ENCODE measurements around the gene PCGF2.

The PCGF2 gene

DNA sequence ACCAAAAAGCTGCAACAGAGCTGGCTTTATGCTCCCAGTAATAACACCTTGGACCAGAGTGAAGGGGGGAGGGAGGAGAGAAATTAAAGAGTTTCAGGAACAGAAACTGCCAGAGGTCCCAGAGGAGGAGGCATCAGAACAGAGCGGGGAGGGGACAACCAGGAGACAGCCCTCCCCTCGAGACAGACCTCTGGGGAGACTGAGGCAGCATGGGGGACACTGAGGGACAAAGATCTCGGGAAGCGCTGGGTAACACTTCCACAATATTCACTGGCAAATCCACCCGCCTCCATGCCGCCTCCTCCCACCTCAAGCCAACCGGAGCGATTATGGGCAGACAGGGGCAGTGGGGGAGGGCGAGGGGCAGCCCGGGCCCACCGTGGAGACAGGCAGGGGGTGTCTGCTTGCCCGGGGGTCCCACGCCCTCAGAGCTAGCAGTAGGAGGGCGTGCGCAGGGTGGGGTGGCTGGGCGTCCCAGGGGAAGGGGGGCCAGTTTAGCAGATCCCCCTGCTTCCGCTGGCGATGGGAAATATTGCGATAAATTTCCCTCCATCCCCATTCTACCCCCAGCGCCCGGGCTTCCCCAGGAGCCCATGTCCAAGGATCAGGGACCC is 1.2 kb downstream of the PCGF2 start:
- Histone ChIP-seq H3K4me3 (peak overlapping the region; percentile 80), H3K27ac (peak overlapping the region; percentile 54), H3K4me2 (peak overlapping the region; percentile 93), H3K36me3 (no peaks in the 10 kb centered on the region), H3K4me1 (peaks cover 84% of the 10 kb centered on the region), H3K9ac (peak overlapping the region; percentile 78), H4K20me1 (peaks cover 37% of the 10 kb centered on the region), H3K27me3 (peaks cover 44% of the 10 kb centered on the region), H3K9me3 (no peaks in the 10 kb centered on the region)
- TF ChIP-seq Cebpa-rat (IDR thresholded peaks at IDR 0.05) = no peak

DNA sequence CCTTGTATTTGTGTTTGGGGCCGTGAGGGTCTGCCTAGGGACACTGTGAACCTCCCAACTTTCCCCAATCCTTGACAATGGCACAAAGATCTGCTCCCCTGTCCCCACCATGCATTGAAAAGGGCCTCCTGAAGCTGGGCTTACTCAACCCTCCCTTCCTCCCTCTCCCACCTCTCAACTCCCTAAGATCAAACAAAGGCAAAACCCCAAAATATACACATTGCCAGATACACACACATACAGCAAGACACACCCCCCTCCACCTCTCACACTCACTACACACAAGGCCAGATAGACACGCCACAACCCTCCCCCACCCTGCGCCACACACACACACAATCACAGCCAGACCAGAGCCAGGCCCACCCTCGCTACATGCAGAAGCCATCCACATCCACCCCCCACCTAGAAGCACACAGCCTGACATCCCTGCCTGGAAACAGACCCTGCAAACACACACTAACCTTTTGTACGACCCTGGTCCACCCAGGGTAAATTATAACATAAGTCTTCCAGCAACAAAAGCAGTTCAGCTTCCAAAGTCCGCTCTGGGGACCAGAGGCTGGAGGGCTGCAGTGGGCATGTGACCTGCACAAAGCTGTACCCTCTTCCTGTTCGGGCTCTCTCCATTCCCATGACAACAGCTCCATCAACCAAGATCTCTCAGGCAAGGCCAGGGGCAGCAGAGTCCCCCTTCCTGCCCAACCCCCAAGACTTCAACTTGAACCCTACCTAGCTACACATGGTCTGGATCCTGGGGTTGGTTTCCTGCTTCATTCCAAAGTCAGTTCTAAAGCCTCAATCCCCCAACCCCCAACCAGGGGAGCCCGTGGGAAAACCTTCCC is 1.9 kb downstream of the PCGF2 start:
- peak overlapping the region; percentile 54 for H3K27ac ChIP-seq
- peak overlapping the region; percentile 93 for H3K4me2 ChIP-seq
- H3K9ac ChIP-seq = peak overlapping the region; percentile 78
- H3K27me3 ChIP-seq = peaks cover 37% of the 10 kb centered on the region
- peak overlapping the region; percentile 80 for H3K4me3 ChIP-seq
- peaks cover 88% of the 10 kb centered on the region for H3K4me1 ChIP-seq
- H3K36me3 ChIP-seq = no peaks in the 10 kb centered on the region
- H4K20me1 ChIP-seq = peaks cover 43% of the 10 kb centered on the region
- TF ChIP-seq Cebpa-rat (IDR thresholded peaks at IDR 0.05) = no peak
- no peaks in the 10 kb centered on the region for H3K9me3 ChIP-seq

DNA sequence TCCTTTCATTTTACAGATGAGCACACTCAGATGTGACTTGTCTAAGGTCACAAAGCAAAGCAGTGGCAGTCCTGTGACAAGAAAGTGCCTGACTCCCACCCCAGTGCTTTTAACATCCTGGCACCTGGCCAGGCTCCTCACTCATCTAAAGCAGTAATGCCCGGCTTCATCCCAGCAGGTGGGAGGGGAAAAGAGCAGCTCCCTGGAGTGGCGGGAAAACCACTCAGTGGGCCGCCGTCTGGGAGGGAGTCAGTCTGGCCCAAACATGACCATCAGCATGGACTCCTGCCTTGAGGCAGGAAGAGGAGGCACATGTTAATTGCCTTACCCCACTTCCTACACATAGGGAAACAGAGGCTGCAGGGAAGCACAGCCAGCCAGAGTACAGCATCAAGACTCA is 2.6 kb downstream of the PCGF2 start:
- Histone ChIP-seq H3K9me3 (no peaks in the 10 kb centered on the region), H3K4me2 (peak overlapping the region; percentile 93), H3K36me3 (no peaks in the 10 kb centered on the region), H4K20me1 (peaks cover 36% of the 10 kb centered on the region), H3K9ac (peak overlapping the region; percentile 78), H3K4me3 (peak overlapping the region; percentile 80), H3K4me1 (peaks cover 88% of the 10 kb centered on the region), H3K27me3 (peaks cover 30% of the 10 kb centered on the region), H3K27ac (peak overlapping the region; percentile 54)
- no peak for TF ChIP-seq Cebpa-rat (IDR thresholded peaks at IDR 0.05)

DNA sequence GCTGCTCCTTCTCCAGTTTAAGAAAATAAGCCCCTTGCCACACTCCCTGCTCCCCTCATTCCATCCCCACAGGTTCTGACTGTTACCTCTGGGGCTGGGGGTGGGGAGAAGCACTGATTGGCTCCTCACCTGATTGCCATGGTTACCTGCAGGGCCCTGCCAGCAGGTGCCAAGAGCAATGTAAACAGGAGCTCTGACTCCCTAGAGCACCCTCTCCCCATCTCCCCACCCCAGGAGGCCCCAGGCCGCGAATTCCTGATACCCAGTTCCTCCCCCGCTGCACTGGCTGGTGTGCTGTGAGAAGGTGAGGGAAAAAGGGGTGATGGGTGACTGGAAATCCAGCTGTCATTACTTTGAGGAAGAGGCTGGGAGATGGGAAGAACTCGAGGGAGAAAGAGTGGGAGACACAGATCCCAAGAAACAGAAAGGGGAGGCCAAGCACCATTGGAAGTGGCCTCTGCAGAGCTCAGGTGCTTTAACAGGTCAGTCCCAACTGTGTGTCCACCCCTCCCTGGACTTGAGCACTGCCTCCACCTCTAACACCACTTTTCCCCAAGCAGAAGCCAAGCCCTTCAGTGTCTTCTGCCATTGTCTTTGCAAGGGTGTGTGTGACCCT is 4.5 kb downstream of the PCGF2 start:
- no peak overlapping the region for H3K4me3 ChIP-seq
- peaks cover 17% of the 10 kb centered on the region for H4K20me1 ChIP-seq
- no peaks in the 10 kb centered on the region for H3K9me3 ChIP-seq
- H3K4me1 ChIP-seq = peaks cover 80% of the 10 kb centered on the region
- H3K9ac ChIP-seq = no peak overlapping the region
- no peak for TF ChIP-seq Cebpa-rat (IDR thresholded peaks at IDR 0.05)
- peak overlapping the region; percentile 75 for H3K4me2 ChIP-seq
- no peak overlapping the region for H3K27ac ChIP-seq
- peaks cover 11% of the 10 kb centered on the region for H3K27me3 ChIP-seq
- peaks cover 13% of the 10 kb centered on the region; the same call in 1 of the 2 replicates for H3K36me3 ChIP-seq

DNA sequence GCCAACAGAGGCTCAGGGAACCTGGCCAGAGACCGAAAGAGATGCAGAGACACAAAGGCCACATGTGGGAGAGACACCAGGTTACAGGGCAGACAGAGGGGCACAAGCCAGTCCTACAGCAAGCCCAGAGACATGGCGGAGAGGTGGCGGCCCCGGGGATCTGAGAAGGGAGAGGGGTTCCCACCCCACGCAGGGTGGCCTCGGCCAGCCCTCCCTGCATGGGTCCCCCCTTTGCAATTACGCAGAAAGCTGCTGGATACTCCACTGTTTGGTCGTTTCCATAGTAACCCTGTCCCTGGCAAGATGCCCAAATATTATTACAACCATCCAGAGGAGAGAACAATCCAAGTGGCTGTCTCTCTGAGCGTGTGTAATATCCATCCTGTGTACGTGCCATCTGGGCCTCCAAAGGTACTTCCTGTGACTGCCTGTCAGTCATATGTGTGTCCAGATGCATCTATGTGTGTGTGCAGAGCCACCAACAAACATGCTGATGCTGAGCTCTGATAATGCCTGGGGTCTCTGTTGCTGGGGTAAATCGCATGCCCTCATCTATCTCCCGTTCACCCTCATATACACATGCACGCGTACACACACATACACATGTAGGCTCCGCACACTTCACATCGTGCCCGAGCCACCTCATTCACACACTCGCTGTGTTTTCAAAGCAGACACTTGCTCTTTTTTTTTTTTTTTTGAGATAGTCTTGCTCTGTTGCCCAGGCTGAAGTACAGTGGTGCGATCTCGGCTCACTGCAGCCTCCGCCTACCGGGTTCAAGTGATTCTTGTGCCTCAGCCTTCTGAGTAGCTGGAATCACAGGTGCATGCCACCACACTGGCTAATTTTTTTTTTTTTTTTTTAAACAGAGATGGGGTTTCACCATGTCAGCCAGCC is 5.5 kb downstream of the PCGF2 start:
- H3K27ac ChIP-seq = no peak overlapping the region

DNA sequence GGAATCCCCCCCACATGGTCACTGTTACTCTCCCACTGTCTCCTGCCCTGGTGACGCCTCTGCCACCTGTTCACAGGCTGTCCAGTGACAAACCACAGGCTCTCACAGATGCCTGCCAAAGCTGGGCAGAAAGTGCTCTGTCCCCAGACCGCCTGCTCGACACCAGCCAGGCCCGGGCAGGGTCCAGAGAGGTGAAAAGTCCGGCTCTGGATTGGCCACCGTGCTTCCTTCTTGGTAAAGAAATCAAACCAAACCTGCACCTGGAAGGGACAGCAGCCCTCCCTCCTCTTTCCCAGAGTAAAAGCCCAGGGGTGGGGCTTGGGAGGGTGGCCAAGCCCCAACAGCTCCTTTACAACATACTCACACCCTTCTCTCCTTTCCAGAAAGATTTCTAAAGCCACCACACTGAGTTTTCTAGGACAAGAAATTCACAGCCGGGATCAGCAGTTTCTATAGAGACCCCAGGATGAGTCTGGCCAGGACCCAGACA is 6.2 kb downstream of the PCGF2 start:
- TF ChIP-seq Cebpa-rat (IDR thresholded peaks at IDR 0.05) = no peak
- Histone ChIP-seq H3K4me3 (no peak overlapping the region), H3K4me1 (peaks cover 88% of the 10 kb centered on the region), H3K36me3 (peaks cover 19% of the 10 kb centered on the region; the same call in 1 of the 2 replicates), H3K4me2 (peak overlapping the region; percentile 75), H4K20me1 (peaks cover 14% of the 10 kb centered on the region; the same call in 1 of the 2 replicates), H3K9me3 (no peaks in the 10 kb centered on the region), H3K9ac (no peak overlapping the region), H3K27ac (peak overlapping the region; percentile 28), H3K27me3 (no peaks in the 10 kb centered on the region)

More for the DNA sequence above, 5.5 kb downstream of the PCGF2 start:
- Histone ChIP-seq H3K4me2 (peak overlapping the region; percentile 75), H3K9ac (no peak overlapping the region), H3K27me3 (peaks cover 2% of the 10 kb centered on the region), H4K20me1 (peaks cover 14% of the 10 kb centered on the region; the same call in 1 of the 2 replicates), H3K4me1 (peaks cover 86% of the 10 kb centered on the region), H3K4me3 (no peak overlapping the region), H3K36me3 (peaks cover 19% of the 10 kb centered on the region; the same call in 1 of the 2 replicates), H3K9me3 (no peaks in the 10 kb centered on the region)
- no peak for TF ChIP-seq Cebpa-rat (IDR thresholded peaks at IDR 0.05)

DNA sequence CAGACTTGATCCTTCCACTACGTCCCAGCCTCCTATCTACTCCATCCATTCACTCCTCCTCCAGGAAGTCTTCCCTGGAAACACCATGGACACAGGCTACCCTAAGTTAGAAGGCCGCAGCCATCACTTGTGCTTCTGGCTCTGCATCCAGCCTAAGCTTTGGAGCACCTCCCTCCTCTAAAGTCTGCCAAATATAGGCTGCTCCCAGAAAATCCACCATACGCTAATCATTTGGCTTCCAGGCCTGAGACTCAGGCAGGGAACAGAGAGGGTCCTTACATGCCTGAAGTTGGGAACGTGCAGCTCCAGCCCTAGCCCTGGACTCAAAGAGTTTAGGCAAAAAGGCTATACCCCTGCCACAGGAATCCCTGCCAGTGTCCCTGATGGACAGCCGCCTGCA is 6.7 kb downstream of the PCGF2 start:
- Histone ChIP-seq H3K9ac (no peak overlapping the region), H3K9me3 (no peaks in the 10 kb centered on the region), H3K27ac (peak overlapping the region; percentile 28; the same call in 1 of the 2 replicates), H3K36me3 (peaks cover 19% of the 10 kb centered on the region; the same call in 1 of the 2 replicates), H3K4me2 (peak overlapping the region; percentile 75), H3K27me3 (no peaks in the 10 kb centered on the region), H3K4me3 (no peak overlapping the region), H3K4me1 (peaks cover 83% of the 10 kb centered on the region), H4K20me1 (peaks cover 14% of the 10 kb centered on the region; the same call in 1 of the 2 replicates)
- TF ChIP-seq Cebpa-rat (IDR thresholded peaks at IDR 0.05) = no peak

DNA sequence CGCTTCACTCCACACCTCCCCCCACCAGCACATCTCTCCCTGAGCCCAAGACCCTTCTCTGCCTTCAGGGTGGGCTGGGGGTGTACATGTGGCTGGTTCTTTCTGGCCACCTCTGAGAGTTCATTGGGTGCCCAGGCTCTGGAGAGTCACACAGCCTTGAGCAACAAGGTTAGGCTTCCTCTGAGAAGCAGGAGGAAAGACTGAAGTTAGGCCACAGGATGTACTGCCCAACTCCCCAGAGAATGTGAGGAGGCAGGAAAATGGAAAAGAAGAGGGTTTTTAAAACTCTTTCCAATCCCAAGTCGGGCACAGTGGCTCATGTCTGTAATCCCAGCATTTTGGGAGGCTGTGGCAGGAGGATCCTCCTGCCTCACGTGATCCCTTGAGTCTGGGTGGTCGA is 7.3 kb downstream of the PCGF2 start:
- TF ChIP-seq Cebpa-rat (IDR thresholded peaks at IDR 0.05) = no peak
- peak overlapping the region; percentile 75 for H3K4me2 ChIP-seq
- H3K4me3 ChIP-seq = no peak overlapping the region
- peak overlapping the region; percentile 61; the same call in 1 of the 2 replicates for H3K27ac ChIP-seq
- peak overlapping the region; percentile 7; the same call in 1 of the 2 replicates for H3K9ac ChIP-seq
- no peaks in the 10 kb centered on the region for H3K27me3 ChIP-seq
- peaks cover 82% of the 10 kb centered on the region for H3K4me1 ChIP-seq
- peaks cover 19% of the 10 kb centered on the region for H4K20me1 ChIP-seq
- H3K9me3 ChIP-seq = no peaks in the 10 kb centered on the region
- peaks cover 23% of the 10 kb centered on the region for H3K36me3 ChIP-seq

DNA sequence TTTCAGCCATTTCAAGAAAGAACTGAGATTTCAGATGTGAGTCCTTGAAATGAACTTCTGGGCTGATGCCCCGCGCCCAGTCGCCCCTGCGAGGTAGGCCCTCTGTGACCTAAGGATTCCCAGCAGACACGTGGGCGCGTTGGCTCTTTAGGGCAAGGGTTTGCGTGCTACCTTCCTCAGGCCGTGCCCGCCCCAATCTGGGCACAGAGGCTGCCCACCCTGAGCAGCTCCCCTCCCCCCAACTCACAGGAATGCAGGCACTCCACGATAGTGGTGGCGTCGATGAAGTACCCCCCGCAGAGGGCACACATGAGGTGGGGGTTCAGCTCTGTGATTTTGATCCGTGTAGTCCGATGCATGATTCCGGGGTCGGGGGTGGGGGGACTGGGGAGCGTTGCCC is 8.1 kb downstream of the PCGF2 start:
- H4K20me1 ChIP-seq = peaks cover 27% of the 10 kb centered on the region
- peaks cover 28% of the 10 kb centered on the region for H3K36me3 ChIP-seq

More for the DNA sequence above, 8.1 kb downstream of the PCGF2 start:
- Histone ChIP-seq H3K9ac (no peak overlapping the region), H3K27ac (no peak overlapping the region), H3K27me3 (no peaks in the 10 kb centered on the region), H3K4me3 (no peak overlapping the region), H3K9me3 (no peaks in the 10 kb centered on the region), H3K4me2 (peak overlapping the region; percentile 75; the same call in 1 of the 2 replicates), H3K4me1 (peaks cover 82% of the 10 kb centered on the region)
- TF ChIP-seq Cebpa-rat (IDR thresholded peaks at IDR 0.05) = no peak

Measured in BLaER1 (cell line).